ENCODE data around the gene SORT1. TPM values are rescaled to one million over a fixed set of nuclear protein-coding genes. Genes with fewer than 3 reads are reported as not detected.

SORT1 gene
- total RNA-seq, 2 experiments from 2014 or later: 1.5 to 1.9 TPM

DNA sequence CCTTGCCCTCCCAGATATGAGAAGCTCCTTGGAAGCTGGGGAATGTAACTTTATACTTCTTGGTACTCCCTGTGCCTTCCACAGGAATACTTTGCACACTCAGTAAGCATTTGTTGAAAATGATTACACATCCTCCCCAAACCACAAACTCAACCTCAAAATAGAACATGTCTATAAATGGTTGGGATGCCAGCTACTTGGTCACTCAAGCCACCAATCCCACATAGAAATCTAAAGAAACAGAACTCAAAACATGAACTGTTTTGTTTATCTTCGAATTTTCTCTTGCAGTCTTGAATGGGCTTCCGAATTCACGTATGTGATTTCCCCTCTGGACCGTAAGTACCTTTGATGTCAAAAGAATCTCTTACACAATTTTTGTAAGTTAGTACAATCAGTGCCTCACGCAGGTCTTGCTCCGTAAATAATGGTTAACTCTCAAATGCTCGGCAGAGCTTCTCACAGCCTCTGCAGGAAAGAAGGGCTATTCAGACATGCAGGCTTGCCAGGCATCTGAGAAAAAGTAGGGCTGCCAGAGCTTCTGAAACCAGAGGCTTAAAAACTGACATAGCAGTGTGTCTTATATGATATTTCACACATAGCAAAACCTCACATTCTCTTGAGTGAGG lies 26.9 kb downstream of the SORT1 start:
- no peak overlapping the region for H3K27ac Mint-ChIP-seq
- POLR2A ChIA-PET: no interaction called here
- H3K4me3 Mint-ChIP-seq: no peak overlapping the region
- peaks cover 5% of the 10 kb centered on the region for H3K36me3 Mint-ChIP-seq (ENCODE audit: low read depth)
- peaks cover 56% of the 10 kb centered on the region for H3K4me1 Mint-ChIP-seq
- CTCF ChIA-PET: interaction anchor here (0.5 to 1.8 kb wide), 7 partner anchors 16 to 450 kb away, joined by 3 to 5 read pairs (median 3); no protein-coding TSS in a partner anchor
- DNase-seq: peak; percentile 9
- peaks cover 11% of the 10 kb centered on the region for H3K27me3 Mint-ChIP-seq
- no peaks in the 10 kb centered on the region for H3K9me3 Mint-ChIP-seq

- H3K4me3 Mint-ChIP-seq: no peak overlapping the region
- peaks cover 16% of the 10 kb centered on the region for H3K27me3 Mint-ChIP-seq
- H3K36me3 Mint-ChIP-seq (ENCODE audit: low read depth): peaks cover 4% of the 10 kb centered on the region
- CTCF ChIA-PET: no interaction called here
- POLR2A ChIA-PET: no interaction called here
- DNase-seq: no peak
- H3K27ac Mint-ChIP-seq: no peak overlapping the region
- H3K9me3 Mint-ChIP-seq: no peaks in the 10 kb centered on the region
- H3K4me1 Mint-ChIP-seq: peaks cover 44% of the 10 kb centered on the region
These were observed 28.5 kb downstream of the SORT1 start for GRCh38 chr1:109369167-109369746.

GRCh38 chr1:109368464-109368863 lies 29.3 kb downstream of the SORT1 start:
- ChIA-PET CTCF (no interaction called here), POLR2A (no interaction called here)
- DNase-seq: no peak
- Mint-ChIP-seq H3K36me3 (ENCODE audit: low read depth) (peaks cover 4% of the 10 kb centered on the region), H3K9me3 (no peaks in the 10 kb centered on the region), H3K4me3 (no peak overlapping the region), H3K27ac (no peak overlapping the region), H3K4me1 (peaks cover 39% of the 10 kb centered on the region), H3K27me3 (peaks cover 20% of the 10 kb centered on the region)

DNA sequence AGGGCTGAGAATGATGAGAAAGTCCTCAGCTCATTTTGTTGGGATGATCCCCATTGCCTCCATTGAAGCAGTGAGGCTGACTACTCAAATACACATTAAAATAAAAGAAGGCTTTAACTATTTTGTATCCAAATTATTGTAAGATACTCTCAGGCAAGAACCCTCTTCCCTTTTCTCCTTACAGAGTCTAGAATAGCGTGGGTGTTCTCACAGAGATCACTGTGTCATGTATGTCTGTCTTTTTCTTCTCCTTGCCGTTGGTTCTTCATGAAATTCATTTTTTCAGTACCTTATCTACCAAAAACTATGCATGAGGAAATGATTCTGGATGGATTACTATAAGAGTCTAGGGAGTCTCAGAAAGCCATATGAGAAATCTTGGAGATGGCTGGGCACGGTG lies 30.1 kb downstream of the SORT1 start:
- CTCF ChIA-PET: no interaction called here
- POLR2A ChIA-PET: no interaction called here
- Mint-ChIP-seq H3K9me3 (no peaks in the 10 kb centered on the region), H3K27ac (no peak overlapping the region), H3K27me3 (peaks cover 26% of the 10 kb centered on the region), H3K4me1 (peaks cover 32% of the 10 kb centered on the region), H3K4me3 (no peak overlapping the region), H3K36me3 (ENCODE audit: low read depth) (peaks cover 4% of the 10 kb centered on the region)
- DNase-seq: no peak

DNA sequence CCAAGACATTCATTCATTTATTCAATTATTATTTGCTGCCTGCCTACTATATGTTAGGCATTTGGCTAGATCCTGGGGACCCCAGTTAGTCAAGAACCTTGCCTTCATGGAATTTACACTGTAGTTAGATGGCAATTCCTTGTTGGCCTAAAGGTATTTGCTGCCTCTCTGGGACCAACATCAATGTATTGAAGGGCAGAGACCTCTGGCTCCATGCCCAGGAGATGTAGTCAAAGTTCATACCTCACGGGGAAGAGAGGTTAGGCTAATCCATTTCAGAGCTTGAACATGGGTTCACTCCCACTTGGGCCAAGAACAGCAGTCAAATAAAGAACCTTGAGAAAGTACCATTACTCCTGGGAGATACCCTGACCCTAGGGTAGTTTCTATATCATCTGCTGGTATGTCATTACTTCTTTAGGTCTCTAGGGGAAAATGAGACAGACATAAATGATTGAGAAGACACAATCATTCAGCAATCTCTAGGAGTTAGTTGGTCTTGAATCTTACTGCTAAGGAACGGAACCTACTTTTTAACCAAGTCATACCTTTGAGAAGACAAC lies 32.0 kb downstream of the SORT1 start:
- no peak overlapping the region for H3K27ac Mint-ChIP-seq
- peaks cover 14% of the 10 kb centered on the region for H3K4me1 Mint-ChIP-seq
- peaks cover 2% of the 10 kb centered on the region for H3K36me3 Mint-ChIP-seq (ENCODE audit: low read depth)
- no peaks in the 10 kb centered on the region for H3K9me3 Mint-ChIP-seq
- peaks cover 34% of the 10 kb centered on the region for H3K27me3 Mint-ChIP-seq
- ChIA-PET CTCF (no interaction called here), POLR2A (no interaction called here)
- no peak for DNase-seq
- no peak overlapping the region for H3K4me3 Mint-ChIP-seq

- no peak overlapping the region for H3K27ac Mint-ChIP-seq
- ChIA-PET POLR2A (interaction anchor here (0.6 kb wide), 1 partner anchor 195 kb away, joined by 4 read pairs; no protein-coding TSS in a partner anchor), CTCF (interaction anchor here (0.9 kb wide), 1 partner anchor 22 kb away, joined by 3 read pairs; no protein-coding TSS in a partner anchor)
- no peak for DNase-seq
- H3K36me3 Mint-ChIP-seq (ENCODE audit: low read depth): no peaks in the 10 kb centered on the region
- peaks cover 38% of the 10 kb centered on the region for H3K27me3 Mint-ChIP-seq
- H3K4me1 Mint-ChIP-seq: no peaks in the 10 kb centered on the region
- H3K4me3 Mint-ChIP-seq: no peak overlapping the region
- no peaks in the 10 kb centered on the region for H3K9me3 Mint-ChIP-seq
These were observed 36.1 kb downstream of the SORT1 start for GRCh38 chr1:109361649-109362048.

GRCh38 chr1:109361069-109361468 lies 36.6 kb downstream of the SORT1 start:
- H3K4me1 Mint-ChIP-seq: no peaks in the 10 kb centered on the region
- ChIA-PET POLR2A (no interaction called here), CTCF (interaction anchor here (0.9 to 1.4 kb wide), 2 partner anchors 20 to 23 kb away, joined by 3 to 5 read pairs; no protein-coding TSS in a partner anchor)
- peaks cover 42% of the 10 kb centered on the region for H3K27me3 Mint-ChIP-seq
- DNase-seq: no peak
- no peak overlapping the region for H3K27ac Mint-ChIP-seq
- H3K9me3 Mint-ChIP-seq: no peaks in the 10 kb centered on the region
- no peaks in the 10 kb centered on the region for H3K36me3 Mint-ChIP-seq (ENCODE audit: low read depth)
- no peak overlapping the region for H3K4me3 Mint-ChIP-seq

GRCh38 chr1:109357616-109358015 lies 40.1 kb downstream of the SORT1 start:
- Mint-ChIP-seq H3K36me3 (ENCODE audit: low read depth) (no peaks in the 10 kb centered on the region), H3K27me3 (peaks cover 29% of the 10 kb centered on the region), H3K9me3 (no peaks in the 10 kb centered on the region), H3K27ac (no peak overlapping the region), H3K4me3 (no peak overlapping the region), H3K4me1 (peaks cover 13% of the 10 kb centered on the region)
- ChIA-PET POLR2A (no interaction called here), CTCF (no interaction called here)
- no peak for DNase-seq

DNA sequence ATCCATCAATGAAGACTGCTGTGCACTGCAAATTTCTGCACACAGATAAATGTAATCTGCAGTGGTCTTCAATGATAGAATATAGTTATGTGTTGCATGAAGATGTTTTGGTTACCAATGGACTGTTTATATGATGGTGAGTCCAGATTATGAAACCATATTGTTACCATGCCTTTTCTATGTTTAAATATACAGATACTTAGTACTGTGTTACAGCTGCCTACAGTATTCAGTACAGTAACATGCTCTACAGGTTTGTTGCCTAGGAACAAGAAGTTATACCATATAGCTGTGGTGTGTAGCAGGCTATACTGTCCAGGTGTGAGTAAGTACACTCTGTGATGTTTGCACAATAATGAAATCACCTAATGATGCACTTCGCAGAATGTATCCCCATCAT lies 40.8 kb downstream of the SORT1 start:
- H3K36me3 Mint-ChIP-seq (ENCODE audit: low read depth): no peaks in the 10 kb centered on the region

DNA sequence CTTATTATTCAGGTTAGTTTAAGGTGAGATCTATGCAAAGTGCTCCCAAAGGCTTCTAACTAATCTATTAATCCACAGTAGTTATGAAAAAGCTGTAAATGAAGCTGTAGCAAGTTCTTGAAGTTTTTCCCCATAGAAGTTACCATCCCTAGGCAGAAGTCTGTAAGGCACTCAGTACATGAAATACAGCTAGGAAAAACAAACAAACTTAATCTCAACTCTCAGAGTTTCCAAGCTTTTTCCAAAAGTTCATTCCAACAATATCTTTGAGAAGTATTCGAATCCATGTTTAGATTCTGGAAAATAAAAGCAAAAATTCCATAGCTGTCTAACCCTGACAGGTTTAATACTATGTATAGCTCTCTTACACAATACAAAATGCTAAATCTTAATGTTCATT lies 41.2 kb downstream of the SORT1 start:
- DNase-seq: no peak
- Mint-ChIP-seq H3K4me1 (peaks cover 16% of the 10 kb centered on the region), H3K4me3 (no peak overlapping the region), H3K9me3 (no peaks in the 10 kb centered on the region), H3K36me3 (ENCODE audit: low read depth) (no peaks in the 10 kb centered on the region), H3K27ac (no peak overlapping the region), H3K27me3 (peaks cover 20% of the 10 kb centered on the region)
- CTCF ChIA-PET: interaction anchor here (0.6 to 1.1 kb wide), 2 partner anchors 17 to 502 kb away, joined by 3 to 4 read pairs; no protein-coding TSS in a partner anchor
- POLR2A ChIA-PET: no interaction called here

More for the DNA sequence above, 40.8 kb downstream of the SORT1 start:
- peaks cover 16% of the 10 kb centered on the region for H3K4me1 Mint-ChIP-seq
- ChIA-PET CTCF (interaction anchor here (0.6 to 1.1 kb wide), 2 partner anchors 18 to 503 kb away, joined by 3 to 4 read pairs; no protein-coding TSS in a partner anchor), POLR2A (no interaction called here)
- no peak overlapping the region for H3K27ac Mint-ChIP-seq
- H3K27me3 Mint-ChIP-seq: peaks cover 23% of the 10 kb centered on the region
- no peak overlapping the region for H3K4me3 Mint-ChIP-seq
- H3K9me3 Mint-ChIP-seq: no peaks in the 10 kb centered on the region
- DNase-seq: no peak

DNA sequence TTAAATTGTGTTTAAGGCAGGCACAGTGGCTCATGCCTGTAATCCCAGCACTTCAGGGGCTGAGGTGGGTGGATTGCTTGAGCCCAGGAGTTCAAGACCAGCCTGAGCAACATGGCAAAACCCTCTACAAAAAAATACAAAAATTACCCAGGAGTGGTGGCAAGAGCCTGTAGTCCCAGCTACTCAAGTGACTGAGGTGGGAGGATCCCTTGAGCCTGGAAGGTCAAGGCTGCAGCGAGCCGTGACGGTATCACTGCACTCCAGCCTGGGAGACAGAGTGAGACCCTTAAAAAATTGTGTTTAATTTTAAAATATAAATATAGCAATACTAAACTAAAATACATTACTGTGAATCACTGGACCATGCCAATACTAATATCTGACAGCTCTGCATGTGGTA lies 42.8 kb downstream of the SORT1 start:
- Mint-ChIP-seq H3K36me3 (ENCODE audit: low read depth) (no peaks in the 10 kb centered on the region), H3K4me3 (no peak overlapping the region), H3K27ac (no peak overlapping the region), H3K27me3 (peaks cover 20% of the 10 kb centered on the region), H3K4me1 (peaks cover 16% of the 10 kb centered on the region), H3K9me3 (no peaks in the 10 kb centered on the region)
- no peak for DNase-seq
- ChIA-PET CTCF (interaction anchor here (0.6 to 1.1 kb wide), 3 partner anchors 16 to 175 kb away, joined by 3 to 6 read pairs (median 3); no protein-coding TSS in a partner anchor), POLR2A (no interaction called here)

GRCh38 chr1:109351457-109351856 lies 46.3 kb downstream of the SORT1 start:
- POLR2A ChIA-PET: no interaction called here
- Mint-ChIP-seq H3K4me1 (peaks cover 22% of the 10 kb centered on the region), H3K4me3 (no peak overlapping the region), H3K9me3 (no peaks in the 10 kb centered on the region), H3K27ac (no peak overlapping the region), H3K36me3 (ENCODE audit: low read depth) (no peaks in the 10 kb centered on the region), H3K27me3 (peaks cover 7% of the 10 kb centered on the region)
- no peak for DNase-seq
- CTCF ChIA-PET: no interaction called here

GRCh38 chr1:109350655-109351054 lies 47.1 kb downstream of the SORT1 start:
- CTCF ChIA-PET: interaction anchor here (1.8 kb wide), 1 partner anchor 11 kb away, joined by 8 read pairs; no protein-coding TSS in a partner anchor
- Mint-ChIP-seq H3K36me3 (ENCODE audit: low read depth) (no peaks in the 10 kb centered on the region), H3K9me3 (no peaks in the 10 kb centered on the region), H3K4me3 (no peak overlapping the region), H3K27me3 (peaks cover 4% of the 10 kb centered on the region), H3K4me1 (peaks cover 22% of the 10 kb centered on the region), H3K27ac (no peak overlapping the region)
- no peak for DNase-seq
- POLR2A ChIA-PET: no interaction called here

All from activated CD4-positive, alpha-beta T cell treated with anti-CD3 and anti-CD28 coated beads, Interleukin-2, amount 10 ng/mL, durations not matched to agents 7 days and 5 days (primary cell).